IMR-90 (cell line): Measurements from ENCODE around the gene JPH3. TPM values are rescaled to one million over a fixed set of nuclear protein-coding genes. Genes with fewer than 3 reads are reported as not detected.

Experiments
- ATAC-seq: fragments of 200-7000 bp; cut with Tn5 transposase; 2 replicates; pipeline ENCODE4 v1.9.1; 2020; ENCODE audit warnings: low read depth, mild to moderate bottlenecking, moderate library complexity
- BruUV-seq: library from RNA; stranded (reverse); fragments of 400-500 nt; replicated peaks from 2 replicates; lab custom pipeline; 2021; lab: Mats Ljungman, UMichigan
- CTCF ChIA-PET: fragments of 300-600 bp; formaldehyde crosslinking; extraction: SDS; loops from one replicate; lab custom pipeline; 2021; ENCODE audit warnings: antibody characterized with exemption; lab: Yijun Ruan, JAX
- POLR2A ChIA-PET: fragments of 300-600 bp; sonication (Branson Sonifier 250); formaldehyde crosslinking; loops from one replicate; lab custom pipeline; 2022; ENCODE audit warnings: antibody characterized with exemption; ENCODE audit not compliant: unreplicated experiment; lab: Charles Lee
- DNase-seq: peaks from one replicate; pipeline ENCODE4 v3.0.0; 2013
- H2AFZ ChIP-seq: replicated peaks from 2 replicates; pipeline ENCODE3; 2013; ENCODE audit warnings: low read length, mild to moderate bottlenecking; ENCODE audit not compliant: poor library complexity
- H2AK5ac ChIP-seq: 2 replicates; pipeline ENCODE4 v1.6.1; 2013; ENCODE audit warnings: low read depth, low read length, inconsistent platforms
- H2AK9ac ChIP-seq: replicated peaks from 2 replicates; pipeline ENCODE3; 2013; ENCODE audit warnings: mild to moderate bottlenecking, low read depth, low read length, moderate library complexity; ENCODE audit not compliant: poor library complexity
- H2BK120ac ChIP-seq: 2 replicates; pipeline ENCODE4 v1.6.1; 2013; ENCODE audit warnings: low read depth, low read length, inconsistent platforms
- H2BK15ac ChIP-seq: 3 replicates; pipeline ENCODE4 v1.6.1; 2013; ENCODE audit warnings: low read depth, low read length, inconsistent platforms
- H2BK20ac ChIP-seq: 2 replicates; pipeline ENCODE4 v1.6.1; 2013; ENCODE audit warnings: low read depth, mild to moderate bottlenecking, inconsistent platforms, low read length, moderate library complexity
- H2BK5ac ChIP-seq: 2 replicates; pipeline ENCODE4 v1.6.1; 2013; ENCODE audit warnings: mild to moderate bottlenecking, low read depth, low read length, inconsistent platforms; ENCODE audit not compliant: poor library complexity, severe bottlenecking
- H3K14ac ChIP-seq: replicated peaks from 2 replicates; pipeline ENCODE4 v1.6.1; 2013; ENCODE audit warnings: low read depth, low read length, inconsistent platforms
- H3K18ac ChIP-seq: 2 replicates; pipeline ENCODE4 v1.6.1; 2013; ENCODE audit warnings: low read depth, low read length, control low read depth
- H3K23ac ChIP-seq: 2 replicates; pipeline ENCODE4 v1.6.1; 2013; ENCODE audit warnings: low read depth, low read length, inconsistent platforms
- H3K27ac ChIP-seq: 2 replicates; pipeline ENCODE4 v1.5.1; 2013; ENCODE audit warnings: mild to moderate bottlenecking, control low read depth, low read length; ENCODE audit not compliant: insufficient read depth
- H3K27me3 ChIP-seq: 2 replicates; pipeline ENCODE4 v1.6.1; 2013; ENCODE audit warnings: low read length; ENCODE audit not compliant: control insufficient read depth, insufficient read depth
- H3K36me3 ChIP-seq: 2 replicates; pipeline ENCODE4 v1.6.1; 2013; ENCODE audit warnings: low read length, mixed read lengths; ENCODE audit not compliant: control insufficient read depth, insufficient read depth
- H3K4ac ChIP-seq: 2 replicates; pipeline ENCODE4 v1.6.1; 2013; ENCODE audit warnings: low read depth, low read length, inconsistent platforms
- H3K4me1 ChIP-seq: 2 replicates; pipeline ENCODE4 v1.6.1; 2013; ENCODE audit warnings: low read length, mixed read lengths; ENCODE audit not compliant: control insufficient read depth, insufficient read depth
- H3K4me2 ChIP-seq: 2 replicates; pipeline ENCODE4 v1.6.1; 2013; ENCODE audit warnings: low read depth, mild to moderate bottlenecking, control low read depth, low read length, moderate library complexity
- H3K4me3 ChIP-seq: 2 replicates; pipeline ENCODE4 v1.5.1; 2013; ENCODE audit warnings: low read depth, mild to moderate bottlenecking, control low read depth, low read length, moderate library complexity; ENCODE audit not compliant: insufficient read depth
- H3K56ac ChIP-seq: 2 replicates; pipeline ENCODE4 v1.6.1; 2013; ENCODE audit warnings: low read length, inconsistent platforms; ENCODE audit not compliant: insufficient read depth; ENCODE audit errors: extremely low read depth
- H3K79me1 ChIP-seq, 2 experiments: 2 replicates each; pipeline ENCODE4 v1.6.1; 2013; ENCODE audit warnings: low read length in 2 of 2, inconsistent platforms in 1 of 2, low read depth in 1 of 2
- H3K9ac ChIP-seq: 2 replicates; pipeline ENCODE4 v1.6.1; 2013; ENCODE audit warnings: low read depth, low read length, control low read depth
- H3K9me1 ChIP-seq: 2 replicates; pipeline ENCODE4 v1.6.1; 2013; ENCODE audit warnings: low read length, inconsistent platforms; ENCODE audit not compliant: insufficient read depth
- H3K9me3 ChIP-seq: 2 replicates; pipeline ENCODE4 v1.6.1; 2013; ENCODE audit warnings: low read length; ENCODE audit not compliant: control insufficient read depth, insufficient read depth
- H4K20me1 ChIP-seq: 2 replicates; pipeline ENCODE4 v1.6.1; 2013; ENCODE audit warnings: low read length, inconsistent platforms; ENCODE audit not compliant: insufficient read depth
- H4K5ac ChIP-seq: 2 replicates; pipeline ENCODE4 v1.6.1; 2013; ENCODE audit warnings: mild to moderate bottlenecking, low read depth, low read length, control low read depth
- H4K8ac ChIP-seq, 2 experiments: 2 replicates each; pipeline ENCODE4 v1.6.1; 2013; ENCODE audit warnings: low read depth in 2 of 2, low read length in 2 of 2, control low read depth in 1 of 2, inconsistent platforms in 1 of 2
- H4K91ac ChIP-seq: 2 replicates; pipeline ENCODE4 v1.6.1; 2013; ENCODE audit warnings: low read depth, low read length, inconsistent platforms; ENCODE audit not compliant: insufficient read depth
- BHLHE40 ChIP-seq: fragments of 150-350 bp; IDR thresholded peaks from 2 replicates; pipeline ENCODE4 v1.6.1; 2016; ENCODE audit warnings: mild to moderate bottlenecking, low read depth, low read length
- CEBPB ChIP-seq: IDR thresholded peaks from 2 replicates; pipeline ENCODE4 v1.6.1; 2012; ENCODE audit warnings: low read depth, low read length, improper control_type of control experiment
- FOS ChIP-seq: fragments of 150-350 bp; IDR thresholded peaks from 2 replicates; pipeline ENCODE4 v1.6.1; 2016; ENCODE audit warnings: low read depth, low read length
- MAFK ChIP-seq: IDR thresholded peaks from 2 replicates; pipeline ENCODE4 v1.6.1; 2012; ENCODE audit warnings: low read depth, low read length, improper control_type of control experiment
- MAZ ChIP-seq: IDR thresholded peaks from 2 replicates; pipeline ENCODE4 v1.6.1; 2012; ENCODE audit warnings: low read depth, mild to moderate bottlenecking, low read length, improper control_type of control experiment, moderate library complexity, borderline replicate concordance
- MXI1 ChIP-seq: IDR thresholded peaks from 2 replicates; pipeline ENCODE4 v1.6.1; 2012; ENCODE audit warnings: low read depth, mild to moderate bottlenecking, low read length, moderate library complexity, borderline replicate concordance
- NFE2L2 ChIP-seq: fragments of 150-350 bp; IDR thresholded peaks from 2 replicates; pipeline ENCODE4 v1.6.1; 2016; ENCODE audit warnings: low read depth, mild to moderate bottlenecking, low read length
- POLR2A ChIP-seq: IDR thresholded peaks from 2 replicates; pipeline ENCODE4 v1.6.1; 2012; ENCODE audit warnings: mild to moderate bottlenecking, low read depth, low read length
- RAD21 ChIP-seq: IDR thresholded peaks from 2 replicates; pipeline ENCODE4 v1.6.1; 2012; ENCODE audit warnings: low read length, improper control_type of control experiment
- RCOR1 ChIP-seq: IDR thresholded peaks from 2 replicates; pipeline ENCODE4 v1.6.1; 2012; ENCODE audit warnings: mild to moderate bottlenecking, low read length, improper control_type of control experiment; ENCODE audit not compliant: insufficient replicate concordance
- RFX5 ChIP-seq: IDR thresholded peaks from 2 replicates; pipeline ENCODE4 v1.8.0; 2012; ENCODE audit warnings: low read depth, mild to moderate bottlenecking, low read length, moderate library complexity
- SMC3 ChIP-seq: fragments of 150-350 bp; IDR thresholded peaks from 2 replicates; pipeline ENCODE4 v1.6.1; 2016; ENCODE audit warnings: low read depth, mild to moderate bottlenecking, antibody characterized with exemption, low read length, moderate library complexity
- WGBS, 2 experiments: methylation state at CpG; one replicate each; pipeline versions ENCODE4 v1.1.5 to v1.1.7; 2013; ENCODE audit warnings: missing lambda C conversion rate in 2 of 2; ENCODE audit not compliant: insufficient read length in 1 of 2; ENCODE audit errors: extremely low coverage in 2 of 2; 5-methylcytosine and 5-hydroxymethylcytosine counted together
- dilution Hi-C: fragments of 300-500 bp; cut with HindIII; formaldehyde crosslinking; loops from one replicate; pipeline ENCODE4 v1.14.3; 2018; ENCODE audit warnings: low sequenced_read_pairs; ENCODE audit not compliant: unreplicated experiment
- in situ Hi-C: fragments of 300-500 bp; cut with MboI; formaldehyde crosslinking; loops from 3 replicates; pipeline ENCODE4 v1.14.3; 2019; ENCODE audit warnings: low sequenced_read_pairs, inconsistent platforms, mixed read lengths
- intact Hi-C: fragments of 100-400 bp; cut with micrococcal nuclease; formaldehyde crosslinking; loops from 2 replicates; pipeline ENCODE4 v1.10.0; 2022
- polyA plus RNA-seq, 3 experiments: library from polyadenylated mRNA; depleted of rRNA; stranded (reverse); fragments of >200 nt; gene quantifications; 2 replicates each; pipeline ENCODE4 v1.2.3, GENCODE V29; 2012; ENCODE audit warnings: low replicate concordance in 1 of 3
- total RNA-seq: library from RNA; depleted of rRNA; stranded (reverse); fragments of >200 nt; gene quantifications from 2 replicates; pipeline ENCODE4 v1.2.3, GENCODE V29; 2012
- TF ChIP-seq, protein P1 (sequence below): fragments of 150-350 bp; IDR thresholded peaks from 2 replicates; pipeline ENCODE4 v1.6.1; 2016; ENCODE audit warnings: low read depth, mild to moderate bottlenecking, low read length, moderate library complexity, borderline replicate concordance
- TF ChIP-seq, protein P2 (sequence below): fragments of 150-350 bp; IDR thresholded peaks from 2 replicates; pipeline ENCODE4 v1.6.1; 2017; ENCODE audit warnings: mild to moderate bottlenecking, antibody characterized with exemption, low read length, low read depth

JPH3 gene
- total and polyA plus RNA-seq, 2 of the 4 experiments (the other 2 are of a cell fraction): 0.03 TPM; not detected in 1

- no peak for TF ChIP-seq RFX5
- no peak for TF ChIP-seq POLR2A
Observed at GRCh38 chr16:87561200-87562105, 40.9 kb upstream of the JPH3 start (continued).

- Histone ChIP-seq H4K20me1 (no peaks in the 10 kb centered on the region), H4K5ac (no peak overlapping the region), H2BK15ac (no peak overlapping the region), H3K4me1 (peaks cover 1% of the 10 kb centered on the region; the same call in 1 of the 2 replicates), H3K27me3 (peaks cover 14% of the 10 kb centered on the region), H2AFZ (no peak overlapping the region), H4K8ac (no peak overlapping the region), H4K91ac (no peak overlapping the region), H3K4ac (no peak overlapping the region), H3K18ac (no peak overlapping the region), H3K23ac (no peak overlapping the region), H3K14ac (no peak overlapping the region), H3K4me3 (no peak overlapping the region), H3K56ac (no peak overlapping the region), H3K9me1 (no peaks in the 10 kb centered on the region), H2BK120ac (no peak overlapping the region), H2BK5ac (no peak overlapping the region), H3K9ac (no peak overlapping the region), H2AK9ac (no peak overlapping the region), H3K36me3 (no peaks in the 10 kb centered on the region), H2BK20ac (no peak overlapping the region), H2AK5ac (no peak overlapping the region), H3K79me1 (no peaks in the 10 kb centered on the region), H3K9me3 (no peaks in the 10 kb centered on the region), H3K4me2 (no peak overlapping the region), H3K27ac (no peak overlapping the region)
- dilution Hi-C loops (no loop called here), intact Hi-C loops (no loop called here), in situ Hi-C loops (no loop called here)
- no TSS peak for BruUV-seq
- DNase-seq (no peak), ATAC-seq (no peak)
- 63% methylated on average over 3 of the region's 12 CpGs; no CpG with 5 or more reads in 1 of the 2 experiments for WGBS, 2 experiments
- POLR2A ChIA-PET: no interaction called here
- CTCF ChIA-PET: interaction anchor here (1.8 kb wide), 1 partner anchor 9 kb away, joined by 7 read pairs; no protein-coding TSS in a partner anchor
- TF ChIP-seq SMC3 (no peak), MAZ (no peak), NFE2L2 (no peak), POLR2A (no peak), FOS (no peak), BHLHE40 (no peak), RCOR1 (no peak), CEBPB (no peak), MXI1 (no peak), RAD21 (no peak), RFX5 (no peak), MAFK (no peak)
- TF ChIP-seq, protein P1, sequence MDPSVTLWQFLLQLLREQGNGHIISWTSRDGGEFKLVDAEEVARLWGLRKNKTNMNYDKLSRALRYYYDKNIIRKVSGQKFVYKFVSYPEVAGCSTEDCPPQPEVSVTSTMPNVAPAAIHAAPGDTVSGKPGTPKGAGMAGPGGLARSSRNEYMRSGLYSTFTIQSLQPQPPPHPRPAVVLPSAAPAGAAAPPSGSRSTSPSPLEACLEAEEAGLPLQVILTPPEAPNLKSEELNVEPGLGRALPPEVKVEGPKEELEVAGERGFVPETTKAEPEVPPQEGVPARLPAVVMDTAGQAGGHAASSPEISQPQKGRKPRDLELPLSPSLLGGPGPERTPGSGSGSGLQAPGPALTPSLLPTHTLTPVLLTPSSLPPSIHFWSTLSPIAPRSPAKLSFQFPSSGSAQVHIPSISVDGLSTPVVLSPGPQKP: no peak
- TF ChIP-seq, protein P2, sequence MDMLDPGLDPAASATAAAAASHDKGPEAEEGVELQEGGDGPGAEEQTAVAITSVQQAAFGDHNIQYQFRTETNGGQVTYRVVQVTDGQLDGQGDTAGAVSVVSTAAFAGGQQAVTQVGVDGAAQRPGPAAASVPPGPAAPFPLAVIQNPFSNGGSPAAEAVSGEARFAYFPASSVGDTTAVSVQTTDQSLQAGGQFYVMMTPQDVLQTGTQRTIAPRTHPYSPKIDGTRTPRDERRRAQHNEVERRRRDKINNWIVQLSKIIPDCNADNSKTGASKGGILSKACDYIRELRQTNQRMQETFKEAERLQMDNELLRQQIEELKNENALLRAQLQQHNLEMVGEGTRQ: no peak
Observed at GRCh38 chr16:87562201-87562600, 40.1 kb upstream of the JPH3 start.
